ENCODE data around the gene CEP41.

The CEP41 gene

DNA sequence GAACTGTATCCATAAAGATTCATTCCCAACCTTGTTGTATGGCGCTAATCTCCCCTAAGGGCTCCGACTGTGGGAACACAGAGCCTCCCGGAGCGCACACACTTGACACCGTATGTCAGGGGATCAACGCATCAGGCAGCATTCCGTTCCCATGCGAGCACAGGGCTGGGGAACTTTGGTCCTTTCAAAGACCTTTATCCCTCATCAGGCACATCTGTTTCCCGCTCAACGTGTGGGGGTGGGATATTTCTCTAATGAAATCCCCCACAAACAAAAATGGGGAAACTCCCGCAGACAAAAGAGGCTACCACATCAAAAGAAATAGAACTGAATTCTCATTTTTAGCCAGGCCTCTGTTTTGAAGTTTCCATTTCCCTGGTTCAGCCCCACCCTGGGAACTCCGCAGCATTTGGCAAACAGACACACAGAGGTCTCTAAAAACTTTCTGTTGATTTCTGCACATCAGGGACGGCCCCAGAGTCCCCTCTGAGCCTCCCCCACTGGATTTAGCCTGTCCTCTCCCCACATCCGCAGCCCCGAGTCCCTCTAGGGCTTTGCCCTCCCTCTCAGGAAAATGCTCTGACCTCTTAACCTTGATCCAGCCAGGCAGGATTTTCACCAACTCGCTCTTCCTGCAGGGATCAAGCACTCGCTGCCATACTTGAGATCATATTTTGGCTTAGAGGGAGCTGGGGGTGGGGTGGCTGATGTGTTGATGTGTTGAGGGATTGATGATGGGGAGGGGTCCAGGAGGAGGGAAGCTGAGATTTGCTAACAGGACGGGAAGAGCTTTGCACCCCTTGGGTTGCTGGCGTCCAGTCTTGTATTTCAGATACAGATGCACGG is 89.6 kb downstream of the CEP41 start:
- no peak for DNase-seq (ENCODE audit: low spot score)

DNA sequence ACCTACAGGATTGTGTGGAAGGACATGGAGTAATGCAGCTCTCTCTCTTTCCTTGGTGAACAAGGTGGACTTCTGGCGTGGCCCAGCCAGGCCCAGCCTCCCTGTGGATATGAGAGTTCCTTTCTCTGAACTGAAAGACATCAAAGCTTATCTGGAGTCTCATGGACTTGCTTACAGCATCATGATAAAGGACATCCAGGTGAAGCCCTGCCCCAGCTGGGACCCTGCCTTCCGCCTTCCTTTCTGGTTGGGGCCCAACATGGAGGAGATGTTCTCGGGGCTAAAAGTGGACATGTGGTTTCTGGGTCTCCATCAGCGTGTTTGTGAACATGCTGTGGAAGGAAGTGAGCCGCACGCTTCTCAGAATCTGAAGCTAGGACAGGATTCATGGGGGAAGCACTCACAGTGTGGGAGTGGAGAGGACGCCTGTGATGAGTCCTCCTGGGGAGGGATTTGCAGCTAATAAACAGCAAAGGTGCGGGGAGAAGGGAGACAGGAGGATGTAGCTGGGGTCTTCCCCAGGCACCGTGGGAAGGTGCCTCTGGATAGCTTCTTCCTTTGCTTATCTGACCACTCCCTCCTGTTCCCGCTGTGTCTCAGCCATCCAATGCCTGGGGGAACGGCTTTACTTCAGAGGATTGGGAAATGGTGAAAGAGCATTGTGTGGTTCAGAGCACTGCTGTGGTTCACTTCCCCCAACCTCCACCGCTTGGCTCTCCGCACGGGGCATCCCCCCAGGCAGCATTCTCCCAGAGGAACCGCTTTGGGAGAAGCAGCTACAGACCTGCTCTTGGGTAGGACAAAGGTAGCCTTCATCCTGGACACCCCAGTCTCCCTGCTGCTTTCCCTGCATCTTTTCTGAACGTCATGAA is 90.7 kb downstream of the CEP41 start:
- no peak for DNase-seq (ENCODE audit: low spot score)

DNA sequence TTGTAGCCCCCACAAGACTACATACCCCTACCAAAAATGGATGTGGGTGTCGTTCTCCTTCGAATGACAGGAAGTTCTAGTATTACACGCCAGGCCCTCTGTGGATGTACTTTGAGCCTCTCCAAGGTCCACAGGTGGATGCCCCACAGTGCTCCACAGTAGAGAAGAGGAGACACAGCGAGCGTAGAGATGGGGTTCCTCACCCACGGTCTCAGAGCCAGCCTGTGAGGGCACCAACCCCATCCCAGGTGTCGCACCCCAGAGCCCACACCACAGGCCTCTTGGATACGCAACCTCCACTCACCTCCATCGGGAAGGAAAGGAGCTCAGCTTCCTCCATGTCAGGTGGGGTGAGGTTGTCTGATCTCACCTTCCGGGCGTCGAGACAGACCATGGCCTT is 93.9 kb downstream of the CEP41 start:
- DNase-seq (ENCODE audit: low spot score): no peak

DNA sequence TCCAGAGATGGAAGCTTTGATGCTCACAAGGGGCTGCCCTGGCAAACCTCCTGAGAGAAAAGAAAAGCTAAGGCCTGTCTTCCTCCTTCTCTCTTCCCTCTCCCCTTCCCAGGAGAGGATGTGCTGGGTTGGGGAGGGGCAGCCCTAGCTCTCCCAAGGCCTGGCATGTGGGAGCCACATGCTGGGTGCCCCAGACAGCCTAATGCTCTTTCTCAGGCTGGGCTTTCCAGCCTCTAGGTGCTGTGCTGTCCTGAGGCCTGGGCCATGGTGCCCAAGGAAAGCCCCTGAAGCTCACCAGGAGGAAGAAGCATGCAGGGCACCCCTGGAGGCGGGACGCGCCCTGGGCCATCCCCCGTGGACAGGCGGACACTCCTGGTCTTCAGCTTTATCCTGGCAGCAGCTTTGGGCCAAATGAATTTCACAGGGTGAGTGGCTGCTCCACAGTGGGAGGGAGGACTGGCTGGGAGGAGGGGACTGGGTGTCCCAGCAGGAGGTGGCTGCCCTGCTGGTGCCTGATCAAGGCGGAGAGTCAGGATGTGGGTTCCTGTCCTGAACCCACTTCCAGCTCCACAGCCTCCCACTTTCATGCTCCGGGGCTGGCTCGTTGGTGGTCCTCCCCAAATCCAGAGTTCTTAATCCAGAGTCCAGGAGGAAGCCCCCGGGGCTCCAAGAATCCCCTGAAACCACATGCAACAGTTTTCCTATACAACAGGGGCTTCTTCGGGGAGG is 94.5 kb downstream of the CEP41 start:
- no peak for DNase-seq (ENCODE audit: low spot score)

DNA sequence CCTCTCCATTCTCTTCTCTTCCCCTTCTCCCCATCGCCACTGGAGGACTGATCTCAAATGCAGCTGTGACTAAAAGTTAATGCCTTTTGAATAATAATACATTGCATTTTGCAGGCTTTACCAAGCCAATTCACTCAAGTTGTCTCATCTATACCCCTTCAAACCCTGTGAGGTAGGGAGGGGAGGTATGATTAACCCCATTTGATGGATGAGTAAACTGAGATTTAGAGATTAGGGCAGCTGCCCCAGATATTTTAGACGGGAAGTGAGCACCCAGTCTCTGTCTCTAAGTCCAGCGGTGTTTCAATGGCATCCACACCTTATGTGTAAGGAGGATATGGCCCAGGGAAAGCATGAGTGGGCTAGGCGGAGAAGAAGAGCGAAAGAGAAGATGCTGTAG is 95.1 kb downstream of the CEP41 start:
- DNase-seq (ENCODE audit: low spot score): no peak

DNA sequence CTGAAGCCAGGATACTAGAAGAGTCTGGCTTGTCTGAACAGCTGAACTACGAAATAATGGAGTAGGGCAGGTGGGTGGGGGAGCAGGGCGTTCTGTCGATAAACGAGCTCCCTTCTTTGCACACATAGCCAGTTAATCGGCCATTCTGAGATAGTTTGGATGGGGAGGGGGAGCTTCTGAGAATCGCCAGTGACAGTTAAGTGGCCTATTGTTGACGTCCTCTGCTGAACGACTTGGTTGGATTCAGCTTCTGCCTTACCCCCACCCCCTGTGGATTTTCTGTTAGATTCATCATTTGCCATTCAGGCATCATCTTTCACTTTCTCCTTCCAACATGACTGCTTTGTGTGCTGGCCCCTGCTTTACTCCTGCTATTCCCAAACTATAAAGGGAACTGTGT is 95.7 kb downstream of the CEP41 start:
- DNase-seq (ENCODE audit: low spot score): no peak

DNA sequence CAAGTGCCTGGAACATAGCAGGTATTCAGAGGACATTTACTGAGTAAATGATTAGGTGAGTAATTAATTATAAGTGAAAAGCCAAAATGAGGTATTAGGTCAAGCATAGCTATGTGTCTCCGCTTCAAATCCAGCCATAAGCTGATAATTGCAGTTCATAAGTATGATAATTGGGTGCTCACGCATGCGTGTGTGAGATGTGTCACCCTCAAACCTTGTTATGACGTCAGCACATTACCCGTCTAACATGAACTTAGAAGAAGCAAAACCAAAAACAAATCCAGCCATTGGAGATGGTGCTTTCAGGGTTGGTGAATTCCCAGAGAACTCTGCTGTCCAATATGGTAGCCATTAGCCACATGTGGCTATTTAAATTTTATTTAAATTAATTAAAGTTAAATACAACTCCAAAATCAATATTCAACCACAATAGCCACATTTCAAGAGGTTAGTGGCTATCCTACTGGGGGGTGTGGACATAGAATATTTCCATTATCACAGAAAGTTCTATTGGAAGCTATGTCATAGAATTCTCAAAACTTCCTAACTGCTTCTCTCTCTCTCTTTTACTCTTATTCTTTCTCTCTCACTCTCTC is 96.4 kb downstream of the CEP41 start, which contains the start of gene CPA5:
Gene CPA5 (plus strand): TSS at position 546 of the 596 bp plus-strand sequence. CDS start 1,670 bp downstream, outside the sequence.
- DNase-seq (ENCODE audit: low spot score): no peak

Measured in Ammon's horn (tissue), 1 donor.